HG03025 (cell line): Measurements from ENCODE around the gene SNX12.

Source experiments
- ATAC-seq: cut with Tn5 transposase; IDR thresholded peaks from one replicate; pipeline ENCODE4 v1.9.1; 2021; ENCODE audit warnings: mild to moderate bottlenecking, moderate library complexity; ENCODE audit not compliant: unreplicated experiment, low FRiP score

The SNX12 gene

GRCh38 chrX:71068044-71068918 is at the start of gene SNX12:
Gene SNX12, minus strand, starts transcription at chrX:71068334. Its CDS starts 28 bp downstream, at chrX:71068306.
- peak; percentile 91 for ATAC-seq

GRCh38 chrX:71117358-71117757 is 49.2 kb upstream of the SNX12 start:
- no peak for ATAC-seq

- no peak for ATAC-seq
Observed at GRCh38 chrX:71111921-71112431, 43.8 kb upstream of the SNX12 start.

GRCh38 chrX:71111141-71111843 is 43.2 kb upstream of the SNX12 start, which contains the start of gene IL2RG:
Gene IL2RG, minus strand, starts transcription at chrX:71111577. Its CDS starts 38 bp downstream, at chrX:71111539.
- peak; percentile 60 for ATAC-seq

GRCh38 chrX:71109051-71109450 is 40.9 kb upstream of the SNX12 start:
- ATAC-seq = no peak

GRCh38 chrX:71107762-71108360 is 39.7 kb upstream of the SNX12 start:
- no peak for ATAC-seq

- no peak for ATAC-seq
Observed at GRCh38 chrX:71107245-71107644, 39.1 kb upstream of the SNX12 start.

GRCh38 chrX:71106427-71106826 is 38.3 kb upstream of the SNX12 start, which contains the start of gene CXorf65:
Gene CXorf65, minus strand, starts transcription at chrX:71106740. Its CDS starts 184 bp downstream, at chrX:71106556.
- ATAC-seq = no peak

GRCh38 chrX:71105628-71106027 is 37.5 kb upstream of the SNX12 start:
- no peak for ATAC-seq

GRCh38 chrX:71103110-71103983 is 35.2 kb upstream of the SNX12 start:
- ATAC-seq = no peak

- no peak for ATAC-seq
Observed at GRCh38 chrX:71102292-71102691, 34.2 kb upstream of the SNX12 start.

- ATAC-seq = no peak
Observed at GRCh38 chrX:71100581-71101505, 32.7 kb upstream of the SNX12 start.

- ATAC-seq = no peak
Observed at GRCh38 chrX:71099736-71100135, 31.6 kb upstream of the SNX12 start.

- no peak for ATAC-seq
Observed at GRCh38 chrX:71098951-71099506, 30.9 kb upstream of the SNX12 start.

- no peak for ATAC-seq
Observed at GRCh38 chrX:71098302-71098701, 30.2 kb upstream of the SNX12 start.

- ATAC-seq = no peak
Observed at GRCh38 chrX:71096760-71097032, 28.6 kb upstream of the SNX12 start.

GRCh38 chrX:71095981-71096759 is 28.0 kb upstream of the SNX12 start:
- ATAC-seq = peak; percentile 35

- ATAC-seq = peak; percentile 77
Observed at GRCh38 chrX:71095555-71095980, 27.4 kb upstream of the SNX12 start, which contains the start of gene FOXO4. Gene FOXO4, plus strand, starts transcription at chrX:71095851. Its CDS starts 678 bp downstream, at chrX:71096529.
